Caco-2 (cell line): ENCODE data around the gene BLOC1S4. TPM values are rescaled to one million over a fixed set of nuclear protein-coding genes. Genes with fewer than 3 reads are reported as not detected.

ENCODE experiments used
- BruUV-seq: library from RNA; stranded (reverse); fragments of 400-500 nt; replicated peaks from 2 replicates; lab custom pipeline; 2021; lab: Mats Ljungman, UMichigan
- CTCF ChIA-PET: fragments of 300-600 bp; sonication (Branson Sonifier 250); formaldehyde crosslinking; loops from one replicate; lab custom pipeline; 2022; ENCODE audit warnings: antibody characterized with exemption; lab: Charles Lee
- POLR2A ChIA-PET: fragments of 300-600 bp; sonication (Branson Sonifier 250); formaldehyde crosslinking; loops from one replicate; lab custom pipeline; 2022; ENCODE audit warnings: antibody characterized with exemption; lab: Charles Lee
- DNase-seq, 2 experiments: peaks; one replicate each; pipeline versions ENCODE4 v3.0.0 to v3.0.0-alpha.2; 2020 to 2022
- H3K27me3 ChIP-seq: replicated peaks from 2 replicates; pipeline ENCODE4 v1.6.0; 2011; ENCODE audit warnings: low read length; ENCODE audit not compliant: control insufficient read depth, insufficient read depth
- H3K36me3 ChIP-seq: 2 replicates; pipeline ENCODE4 v1.5.1; 2011; ENCODE audit warnings: low read length; ENCODE audit not compliant: control insufficient read depth, insufficient read depth
- H3K4me1 ChIP-seq: fragments of 250-450 bp; sonication (Bioruptor Pico); 2 replicates; pipeline ENCODE4 v1.5.1; 2020; ENCODE audit warnings: mild to moderate bottlenecking
- H3K4me3 ChIP-seq: 2 replicates; pipeline ENCODE4 v1.5.1; 2011; ENCODE audit warnings: low read depth, mild to moderate bottlenecking, control low read depth, low read length
- H3K9me3 ChIP-seq: fragments of 250-450 bp; sonication (Bioruptor Pico); 2 replicates; pipeline ENCODE4 v1.5.1; 2020; ENCODE audit warnings: mild to moderate bottlenecking, moderate library complexity
- H3K27ac Mint-ChIP-seq: one replicate; pipeline ENCODE4 v1.8.0; 2022; ENCODE audit warnings: mixed read lengths; ENCODE audit not compliant: unreplicated experiment
- H3K27me3 Mint-ChIP-seq: one replicate; pipeline ENCODE4 v1.8.0; 2022; ENCODE audit warnings: mixed read lengths; ENCODE audit not compliant: insufficient read depth, unreplicated experiment
- H3K36me3 Mint-ChIP-seq: one replicate; pipeline ENCODE4 v1.8.0; 2022; ENCODE audit warnings: mild to moderate bottlenecking, mixed read lengths; ENCODE audit not compliant: insufficient read depth, unreplicated experiment
- H3K4me1 Mint-ChIP-seq: one replicate; pipeline ENCODE4 v1.8.0; 2022; ENCODE audit warnings: low read depth, mixed read lengths; ENCODE audit not compliant: unreplicated experiment
- H3K4me3 Mint-ChIP-seq: one replicate; pipeline ENCODE4 v1.8.0; 2022; ENCODE audit warnings: mild to moderate bottlenecking, moderate library complexity, mixed read lengths; ENCODE audit not compliant: unreplicated experiment
- H3K9me3 Mint-ChIP-seq: one replicate; pipeline ENCODE4 v1.8.0; 2022; ENCODE audit warnings: mixed read lengths; ENCODE audit not compliant: unreplicated experiment
- CTCF ChIP-seq, 2 experiments: fragments of 200-600 bp in 1 of 2; IDR thresholded peaks; 1 replicate in 1 of 2; 2 replicates in 1 of 2; pipeline versions ENCODE4 v1.5.1 to v1.8.0; 2011 to 2022; ENCODE audit warnings: antibody characterized with exemption in 1 of 2, control low read depth in 1 of 2, inconsistent platforms in 1 of 2, low read depth in 1 of 2, low read length in 1 of 2, mild to moderate bottlenecking in 1 of 2, moderate library complexity in 1 of 2; ENCODE audit not compliant: insufficient read depth in 1 of 2, severe bottlenecking in 1 of 2, unreplicated experiment in 1 of 2
- intact Hi-C: fragments of 100-400 bp; cut with micrococcal nuclease; formaldehyde crosslinking; loops from one replicate; pipeline ENCODE4 v1.10.0; 2022; ENCODE audit not compliant: unreplicated experiment
- total RNA-seq: library from RNA; stranded (reverse); gene quantifications from 2 replicates; pipeline ENCODE4 v1.2.3, GENCODE V29; 2022

BLOC1S4 gene
- total RNA-seq, 1 experiment from 2014 or later = 17.2 TPM

GRCh38 chr4:6720202-6720699 lies 4.3 kb downstream of the BLOC1S4 start:
- H3K9me3 ChIP-seq = no peaks in the 10 kb centered on the region
- BruUV-seq = no TSS peak
- Mint-ChIP-seq H3K27me3 (no peaks in the 10 kb centered on the region), H3K4me3 (no peak overlapping the region), H3K36me3 (peaks cover 17% of the 10 kb centered on the region), H3K27ac (peak overlapping the region; percentile 55), H3K4me1 (no peaks in the 10 kb centered on the region), H3K9me3 (no peaks in the 10 kb centered on the region)
- peak; percentile 92 to 93 for TF ChIP-seq CTCF (IDR thresholded peaks at IDR 0.05; ENCODE audit: insufficient read depth in 1 of 2, low read depth in 1 of 2, low read length in 1 of 2, severe bottlenecking in 1 of 2, unreplicated experiment in 1 of 2)
- intact Hi-C loops = loop anchor here (1.0 to 5.0 kb wide), 4 partner anchors 62 to 362 kb away; partner anchors contain the start of genes GRPEL1 and KIAA0232
- H3K27me3 ChIP-seq = no peaks in the 10 kb centered on the region
- no peak overlapping the region for H3K4me3 ChIP-seq
- DNase-seq = peak; percentile 80 to 91
- ChIA-PET CTCF (interaction anchor here (0.7 to 4.8 kb wide), 5 partner anchors 10 to 362 kb away, joined by 3 to 50 read pairs (median 4); partner anchors contain the start of genes MRFAP1L1 and TADA2B), POLR2A (no interaction called here)
- H3K36me3 ChIP-seq = no peaks in the 10 kb centered on the region
- H3K4me1 ChIP-seq = peaks cover 3% of the 10 kb centered on the region; the same call in 1 of the 2 replicates

- Histone ChIP-seq H3K9me3 (no peaks in the 10 kb centered on the region), H3K4me3 (no peak overlapping the region), H3K36me3 (no peaks in the 10 kb centered on the region), H3K4me1 (peaks cover 3% of the 10 kb centered on the region; the same call in 1 of the 2 replicates), H3K27me3 (no peaks in the 10 kb centered on the region)
- Mint-ChIP-seq H3K27me3 (no peaks in the 10 kb centered on the region), H3K27ac (no peak overlapping the region), H3K4me3 (no peak overlapping the region), H3K9me3 (no peaks in the 10 kb centered on the region), H3K4me1 (no peaks in the 10 kb centered on the region), H3K36me3 (peaks cover 10% of the 10 kb centered on the region)
- no TSS peak for BruUV-seq
- ChIA-PET CTCF (interaction anchor here (0.5 to 1.5 kb wide), 4 partner anchors 10 to 447 kb away, joined by 3 to 8 read pairs (median 5); partner anchors contain the start of gene TADA2B), POLR2A (no interaction called here)
- intact Hi-C loops = loop anchor here (2.0 to 5.0 kb wide), 3 partner anchors 61 to 361 kb away; partner anchors contain the start of genes GRPEL1 and KIAA0232
- no peak for TF ChIP-seq CTCF (IDR thresholded peaks at IDR 0.05; ENCODE audit: insufficient read depth in 1 of 2, low read depth in 1 of 2, low read length in 1 of 2, severe bottlenecking in 1 of 2, unreplicated experiment in 1 of 2)
- no peak for DNase-seq
Observed at GRCh38 chr4:6721121-6721520, 5.1 kb downstream of the BLOC1S4 start.

GRCh38 chr4:6722891-6723290 lies 6.9 kb downstream of the BLOC1S4 start:
- peaks cover 6% of the 10 kb centered on the region for H3K36me3 Mint-ChIP-seq
- TF ChIP-seq CTCF (IDR thresholded peaks at IDR 0.05; ENCODE audit: insufficient read depth in 1 of 2, low read depth in 1 of 2, low read length in 1 of 2, severe bottlenecking in 1 of 2, unreplicated experiment in 1 of 2) = no peak
- DNase-seq = no peak
- BruUV-seq = no TSS peak
- no peaks in the 10 kb centered on the region for H3K4me1 ChIP-seq
- H3K36me3 ChIP-seq = no peaks in the 10 kb centered on the region
- intact Hi-C loops = loop anchor here (5.0 kb wide), 2 partner anchors 59 to 359 kb away; partner anchors contain the start of gene KIAA0232
- H3K27me3 ChIP-seq = no peaks in the 10 kb centered on the region
- H3K27me3 Mint-ChIP-seq = no peaks in the 10 kb centered on the region
- POLR2A ChIA-PET = no interaction called here
- H3K9me3 Mint-ChIP-seq = no peaks in the 10 kb centered on the region
- H3K27ac Mint-ChIP-seq = no peak overlapping the region
- no peaks in the 10 kb centered on the region for H3K9me3 ChIP-seq
- no peak overlapping the region for H3K4me3 ChIP-seq
- no peak overlapping the region for H3K4me3 Mint-ChIP-seq
- CTCF ChIA-PET = no interaction called here
- no peaks in the 10 kb centered on the region for H3K4me1 Mint-ChIP-seq
